Liver (tissue), 3 donors: Measurements from ENCODE around the gene ARHGAP23.

Experiments
- SP1 ChIP-seq: IDR thresholded peaks from 2 replicates; pipeline ENCODE4 v1.6.1; 2018; ENCODE audit warnings: antibody characterized with exemption, mild to moderate bottlenecking
- TF ChIP-seq, protein P1 (sequence below): fragments of 150-350 bp; IDR thresholded peaks from 2 replicates; pipeline ENCODE4 v1.5.1; 2017; ENCODE audit warnings: improper control_type of control experiment, low read depth, low read length; ENCODE audit not compliant: missing input control
- donor health status: healthy.
- donor health status: healthy.

GRCh38 chr17:38534498-38534885 lies 106.2 kb downstream of the ARHGAP23 start:
- TF ChIP-seq, protein P1, sequence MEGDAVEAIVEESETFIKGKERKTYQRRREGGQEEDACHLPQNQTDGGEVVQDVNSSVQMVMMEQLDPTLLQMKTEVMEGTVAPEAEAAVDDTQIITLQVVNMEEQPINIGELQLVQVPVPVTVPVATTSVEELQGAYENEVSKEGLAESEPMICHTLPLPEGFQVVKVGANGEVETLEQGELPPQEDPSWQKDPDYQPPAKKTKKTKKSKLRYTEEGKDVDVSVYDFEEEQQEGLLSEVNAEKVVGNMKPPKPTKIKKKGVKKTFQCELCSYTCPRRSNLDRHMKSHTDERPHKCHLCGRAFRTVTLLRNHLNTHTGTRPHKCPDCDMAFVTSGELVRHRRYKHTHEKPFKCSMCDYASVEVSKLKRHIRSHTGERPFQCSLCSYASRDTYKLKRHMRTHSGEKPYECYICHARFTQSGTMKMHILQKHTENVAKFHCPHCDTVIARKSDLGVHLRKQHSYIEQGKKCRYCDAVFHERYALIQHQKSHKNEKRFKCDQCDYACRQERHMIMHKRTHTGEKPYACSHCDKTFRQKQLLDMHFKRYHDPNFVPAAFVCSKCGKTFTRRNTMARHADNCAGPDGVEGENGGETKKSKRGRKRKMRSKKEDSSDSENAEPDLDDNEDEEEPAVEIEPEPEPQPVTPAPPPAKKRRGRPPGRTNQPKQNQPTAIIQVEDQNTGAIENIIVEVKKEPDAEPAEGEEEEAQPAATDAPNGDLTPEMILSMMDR = no peak
- TF ChIP-seq SP1 = no peak
